Measurements from ENCODE around the gene CAPN10. TPM values are rescaled to one million over a fixed set of nuclear protein-coding genes. Genes with fewer than 3 reads are reported as not detected.

Gene CAPN10
- total RNA-seq, 1 experiment from 2014 or later = 27.8 TPM

GRCh38 chr2:240601831-240602160 lies 15.3 kb downstream of the CAPN10 start:
- BruUV-seq (replicated peaks) = no TSS peak
- POLR2A ChIA-PET = no interaction called here

GRCh38 chr2:240602266-240603050 lies 15.9 kb downstream of the CAPN10 start:
- Histone ChIP-seq H3K4me3 (ENCODE audit: low read depth, low read length) (no peak overlapping the region), H3K4me1 (no peaks in the 10 kb centered on the region), H3K36me3 (ENCODE audit: control insufficient read depth, insufficient read depth, low read length) (no peaks in the 10 kb centered on the region; the same call in 1 of the 2 replicates), H3K9me3 (no peaks in the 10 kb centered on the region), H3K27me3 (replicated peaks; ENCODE audit: control insufficient read depth, insufficient read depth, low read length) (no peaks in the 10 kb centered on the region)
- Mint-ChIP-seq H3K36me3 (ENCODE audit: insufficient read depth, unreplicated experiment) (no peaks in the 10 kb centered on the region), H3K9me3 (ENCODE audit: unreplicated experiment) (no peaks in the 10 kb centered on the region), H3K27ac (ENCODE audit: unreplicated experiment) (no peak overlapping the region), H3K4me3 (ENCODE audit: unreplicated experiment) (no peak overlapping the region), H3K27me3 (ENCODE audit: insufficient read depth, unreplicated experiment) (no peaks in the 10 kb centered on the region), H3K4me1 (ENCODE audit: low read depth, unreplicated experiment) (peaks cover 1% of the 10 kb centered on the region)
- no TSS peak for BruUV-seq (replicated peaks)
- DNase-seq = peak in 1 of 2 experiments; percentile 6
- POLR2A ChIA-PET = no interaction called here
- TF ChIP-seq CTCF (IDR thresholded peaks at IDR 0.05; ENCODE audit: insufficient read depth in 1 of 2, low read depth in 1 of 2, low read length in 1 of 2, severe bottlenecking in 1 of 2, unreplicated experiment in 1 of 2) = no peak
- intact Hi-C loops (cut with micrococcal nuclease; ENCODE audit: unreplicated experiment) = no loop called here
- CTCF ChIA-PET = no interaction called here

More at GRCh38 chr2:240601831-240602160, 15.3 kb downstream of the CAPN10 start:
- no peaks in the 10 kb centered on the region for H3K27me3 Mint-ChIP-seq (ENCODE audit: insufficient read depth, unreplicated experiment)
- no peaks in the 10 kb centered on the region for H3K9me3 Mint-ChIP-seq (ENCODE audit: unreplicated experiment)
- no peaks in the 10 kb centered on the region for H3K4me1 Mint-ChIP-seq (ENCODE audit: low read depth, unreplicated experiment)
- no peaks in the 10 kb centered on the region for H3K36me3 Mint-ChIP-seq (ENCODE audit: insufficient read depth, unreplicated experiment)
- DNase-seq = peak in 1 of 2 experiments; percentile 14
- Histone ChIP-seq H3K36me3 (ENCODE audit: control insufficient read depth, insufficient read depth, low read length) (no peaks in the 10 kb centered on the region; the same call in 1 of the 2 replicates), H3K4me3 (ENCODE audit: low read depth, low read length) (no peak overlapping the region), H3K27me3 (replicated peaks; ENCODE audit: control insufficient read depth, insufficient read depth, low read length) (no peaks in the 10 kb centered on the region), H3K9me3 (no peaks in the 10 kb centered on the region), H3K4me1 (no peaks in the 10 kb centered on the region)
- intact Hi-C loops (cut with micrococcal nuclease; ENCODE audit: unreplicated experiment) = no loop called here
- no peak overlapping the region for H3K4me3 Mint-ChIP-seq (ENCODE audit: unreplicated experiment)
- no peak for TF ChIP-seq CTCF (IDR thresholded peaks at IDR 0.05; ENCODE audit: insufficient read depth in 1 of 2, low read depth in 1 of 2, low read length in 1 of 2, severe bottlenecking in 1 of 2, unreplicated experiment in 1 of 2)
- CTCF ChIA-PET = no interaction called here
- H3K27ac Mint-ChIP-seq (ENCODE audit: unreplicated experiment) = no peak overlapping the region

- POLR2A ChIA-PET = interaction anchor here (1.7 kb wide), 1 partner anchor 348 kb away, joined by 3 read pairs; no protein-coding TSS in a partner anchor
- no peak for TF ChIP-seq CTCF (IDR thresholded peaks at IDR 0.05; ENCODE audit: insufficient read depth in 1 of 2, low read depth in 1 of 2, low read length in 1 of 2, severe bottlenecking in 1 of 2, unreplicated experiment in 1 of 2)
- DNase-seq = peak in 1 of 2 experiments; percentile 19
- H3K27me3 ChIP-seq (replicated peaks; ENCODE audit: control insufficient read depth, insufficient read depth, low read length) = no peaks in the 10 kb centered on the region
- Mint-ChIP-seq H3K36me3 (ENCODE audit: insufficient read depth, unreplicated experiment) (peaks cover 6% of the 10 kb centered on the region), H3K27ac (ENCODE audit: unreplicated experiment) (no peak overlapping the region), H3K9me3 (ENCODE audit: unreplicated experiment) (no peaks in the 10 kb centered on the region), H3K27me3 (ENCODE audit: insufficient read depth, unreplicated experiment) (no peaks in the 10 kb centered on the region), H3K4me1 (ENCODE audit: low read depth, unreplicated experiment) (peaks cover 8% of the 10 kb centered on the region), H3K4me3 (ENCODE audit: unreplicated experiment) (no peak overlapping the region)
- no peak overlapping the region for H3K4me3 ChIP-seq (ENCODE audit: low read depth, low read length)
- BruUV-seq (replicated peaks) = no TSS peak
- CTCF ChIA-PET = no interaction called here
- no peaks in the 10 kb centered on the region for H3K4me1 ChIP-seq
- intact Hi-C loops (cut with micrococcal nuclease; ENCODE audit: unreplicated experiment) = no loop called here
- H3K9me3 ChIP-seq = no peaks in the 10 kb centered on the region
- no peaks in the 10 kb centered on the region; the same call in 1 of the 2 replicates for H3K36me3 ChIP-seq (ENCODE audit: control insufficient read depth, insufficient read depth, low read length)
Measured at GRCh38 chr2:240603081-240603835, 16.7 kb downstream of the CAPN10 start.
